T-cell (primary cell): ENCODE results near the gene KIF16B. TPM values are rescaled to one million over a fixed set of nuclear protein-coding genes. Genes with fewer than 3 reads are reported as not detected.

Experiments used
- ATAC-seq, 4 experiments: fragments of 200-7000 bp in 3 of 4; fragments of 150-1000 bp in 1 of 4; cut with Tn5 transposase; replicated peaks in 1 of 4; 1 replicate in 3 of 4; 2 replicates in 1 of 4; pipeline ENCODE4 v1.10.0; 2021; ENCODE audit warnings: moderate library complexity in 3 of 4, mild to moderate bottlenecking in 2 of 4, moderate number of reproducible peaks in 1 of 4
- CTCF ChIA-PET, 2 donors: fragments of 300-600 bp; sonication (Branson Sonifier 250); formaldehyde crosslinking; loops; one replicate each; lab custom pipeline; 2022; ENCODE audit warnings: antibody characterized with exemption in 2 of 2; lab: Charles Lee
- POLR2A ChIA-PET, 2 donors: fragments of 300-600 bp; sonication (Branson Sonifier 250); formaldehyde crosslinking; loops; one replicate each; lab custom pipeline; 2022; ENCODE audit warnings: antibody characterized with exemption in 2 of 2; lab: Charles Lee
- DNase-seq, 35 experiments: peaks; one replicate each; pipeline versions ENCODE4 v3.0.0 to v3.0.0-alpha.2; 2013 to 2023
- H3K27ac ChIP-seq: one replicate; pipeline ENCODE4 v1.5.1; 2013; ENCODE audit warnings: low read length
- H3K27me3 ChIP-seq, 2 experiments: replicated peaks in 1 of 2; 1 replicate in 1 of 2; 2 replicates in 1 of 2; pipeline versions ENCODE4 v1.6.1 to v1.7.0; 2013; ENCODE audit warnings: low read length in 1 of 2, mixed read lengths in 1 of 2; ENCODE audit not compliant: control insufficient read depth in 2 of 2, insufficient read depth in 2 of 2; ENCODE audit errors: extremely low read depth in 1 of 2
- H3K36me3 ChIP-seq, 2 donors: 1 replicate in 1 of 2; 2 replicates in 1 of 2; pipeline versions ENCODE4 v1.6.1 to v1.7.0; 2013; ENCODE audit warnings: low read length in 1 of 2; ENCODE audit not compliant: control insufficient read depth in 2 of 2, insufficient read depth in 1 of 2; ENCODE audit errors: extremely low read depth in 1 of 2
- H3K4me1 ChIP-seq, 2 experiments: 1 replicate in 1 of 2; 2 replicates in 1 of 2; pipeline versions ENCODE4 v1.6.1 to v1.7.0; 2013; ENCODE audit warnings: low read length in 2 of 2, mixed read lengths in 1 of 2; ENCODE audit not compliant: insufficient read depth in 2 of 2, control insufficient read depth in 1 of 2; ENCODE audit errors: extremely low read depth in 1 of 2
- H3K4me3 ChIP-seq, 2 donors: 1 replicate in 1 of 2; 2 replicates in 1 of 2; pipeline versions ENCODE4 v1.5.1 to v1.7.0; 2013; ENCODE audit warnings: mild to moderate bottlenecking in 2 of 2, low read length in 1 of 2, moderate library complexity in 1 of 2; ENCODE audit not compliant: control insufficient read depth in 1 of 2; ENCODE audit errors: extremely low read depth in 1 of 2
- H3K9me3 ChIP-seq: 2 replicates; pipeline ENCODE4 v1.7.0; 2013
- H3K27ac Mint-ChIP-seq, 2 donors: one replicate each; pipeline ENCODE4 v1.8.0; 2020 to 2021; ENCODE audit warnings: mild to moderate bottlenecking in 2 of 2, mixed read lengths in 2 of 2
- H3K27me3 Mint-ChIP-seq, 2 donors: one replicate each; pipeline ENCODE4 v1.8.0; 2021 to 2022; ENCODE audit warnings: mixed read lengths in 2 of 2
- H3K36me3 Mint-ChIP-seq: one replicate; pipeline ENCODE4 v1.8.0; 2021; ENCODE audit warnings: mixed read lengths
- H3K4me1 Mint-ChIP-seq, 3 donors: one replicate each; pipeline ENCODE4 v1.8.0; 2020 to 2022; ENCODE audit warnings: mixed read lengths in 3 of 3, mild to moderate bottlenecking in 1 of 3
- H3K4me3 Mint-ChIP-seq, 3 donors: one replicate each; pipeline ENCODE4 v1.8.0; 2020 to 2022; ENCODE audit warnings: mild to moderate bottlenecking in 3 of 3, mixed read lengths in 3 of 3, moderate library complexity in 3 of 3
- H3K9me3 Mint-ChIP-seq, 3 donors: one replicate each; pipeline ENCODE4 v1.8.0; 2020 to 2022; ENCODE audit warnings: mixed read lengths in 3 of 3
- WGBS: methylation state at CpG from one replicate; pipeline ENCODE4 v1.1.5; 2013; ENCODE audit warnings: missing lambda C conversion rate; ENCODE audit not compliant: insufficient coverage; 5-methylcytosine and 5-hydroxymethylcytosine counted together
- total RNA-seq, 35 experiments: library from RNA in 6 of 35; stranded (reverse) in 6 of 35; fragments of 120-200 nt in 1 of 35; gene quantifications; one replicate each; pipeline versions ENCODE4 v1.2.1 to v1.2.4 and lab custom pipeline; 2013 to 2026

Gene KIF16B
- total RNA-seq, 5 donors from 2014 or later (not counting 1 experiment from before 2014, with no cell fraction given), result 6.8 to 10.2 (median 8.7) TPM

DNA sequence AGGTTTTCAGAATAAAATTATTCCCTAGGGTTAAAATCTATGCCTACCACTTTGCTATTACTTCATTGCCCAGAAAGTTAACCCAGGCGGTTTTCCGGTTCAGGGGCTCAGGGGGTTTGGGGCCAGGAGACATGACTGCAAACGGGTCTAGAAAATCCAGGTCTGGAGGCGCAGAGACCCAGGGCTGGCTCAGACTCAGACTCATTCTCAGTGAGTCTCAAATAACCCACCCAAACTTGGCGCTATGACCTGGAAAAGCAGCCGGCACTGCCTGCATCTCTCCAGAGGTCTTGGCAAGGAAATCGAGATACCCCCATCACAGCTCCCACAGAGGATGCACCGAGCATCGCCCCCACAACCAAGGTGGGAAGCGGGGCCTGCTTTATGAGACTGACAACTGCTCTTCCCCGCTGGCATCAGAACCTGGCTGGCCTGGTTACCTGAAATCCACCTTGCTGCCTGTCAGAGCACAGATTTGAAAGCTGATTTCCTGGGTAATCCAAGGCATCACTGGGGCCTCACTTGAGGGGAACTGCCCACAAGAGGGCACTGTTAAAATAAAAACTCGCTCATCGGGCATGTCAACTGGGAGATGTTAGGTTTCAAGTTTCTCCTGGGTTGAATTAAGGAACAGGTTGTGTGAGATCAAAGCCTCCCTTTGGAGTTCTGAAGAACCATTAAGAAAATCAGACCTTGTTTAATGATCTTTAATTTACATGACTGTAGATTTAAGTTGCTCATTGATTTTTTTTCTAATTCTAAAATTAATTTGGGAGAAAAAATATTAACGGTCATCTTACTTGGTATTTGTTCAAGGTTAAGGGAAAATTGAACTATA lies 55.1 kb downstream of the KIF16B start:
- DNase-seq, result peak in 4 of 35 experiments; percentile 3 to 33 (median 7)
- WGBS, result 93% methylated on average over 12 of the region's 14 CpGs
- CTCF ChIA-PET, result no interaction called here

GRCh38 chr20:16516794-16517193 lies 56.5 kb downstream of the KIF16B start:
- no peaks in the 10 kb centered on the region for H3K4me1 Mint-ChIP-seq
- CTCF ChIA-PET, result interaction anchor here in 1 of 2 donors (0.6 to 1.0 kb wide), 2 partner anchors 12 to 17 kb away, joined by 3 read pairs; no protein-coding TSS in a partner anchor
- 100% methylated on average over 1 of the region's 1 CpG for WGBS
- Histone ChIP-seq H3K27me3 (no peaks in the 10 kb centered on the region), H3K27ac (no peak overlapping the region), H3K4me3 (no peak overlapping the region), H3K36me3 (no peaks in the 10 kb centered on the region), H3K4me1 (no peaks in the 10 kb centered on the region), H3K9me3 (no peaks in the 10 kb centered on the region)
- no peak for DNase-seq
- no peaks in the 10 kb centered on the region for H3K9me3 Mint-ChIP-seq
- ATAC-seq, result no peak
- H3K4me3 Mint-ChIP-seq, result no peak overlapping the region
- no peaks in the 10 kb centered on the region for H3K27me3 Mint-ChIP-seq
- H3K36me3 Mint-ChIP-seq, result peaks cover 31% of the 10 kb centered on the region
- POLR2A ChIA-PET, result no interaction called here
- no peak overlapping the region for H3K27ac Mint-ChIP-seq

More for the DNA sequence above, 55.1 kb downstream of the KIF16B start:
- Mint-ChIP-seq H3K36me3 (peaks cover 25% of the 10 kb centered on the region), H3K27me3 (no peaks in the 10 kb centered on the region), H3K27ac (no peak overlapping the region), H3K9me3 (peaks cover 0 to 4% (median 0%) of the 10 kb centered on the region in 3 donors), H3K4me1 (peaks cover 0 to 3% (median 0%) of the 10 kb centered on the region in 3 donors), H3K4me3 (no peak overlapping the region)
- Histone ChIP-seq H3K27me3 (no peaks in the 10 kb centered on the region), H3K4me1 (no peaks in the 10 kb centered on the region), H3K9me3 (no peaks in the 10 kb centered on the region), H3K4me3 (no peak overlapping the region), H3K27ac (no peak overlapping the region), H3K36me3 (no peaks in the 10 kb centered on the region)
- ATAC-seq, result no peak
- POLR2A ChIA-PET, result no interaction called here

GRCh38 chr20:16515046-16515445 lies 58.2 kb downstream of the KIF16B start:
- Histone ChIP-seq H3K9me3 (no peaks in the 10 kb centered on the region), H3K4me3 (no peak overlapping the region), H3K27me3 (no peaks in the 10 kb centered on the region), H3K27ac (no peak overlapping the region), H3K36me3 (no peaks in the 10 kb centered on the region), H3K4me1 (no peaks in the 10 kb centered on the region)
- WGBS, result no CpG with 5 or more reads among the region's 2 CpGs
- no peak overlapping the region for H3K4me3 Mint-ChIP-seq
- H3K36me3 Mint-ChIP-seq, result peaks cover 29% of the 10 kb centered on the region
- POLR2A ChIA-PET, result interaction anchor here in 1 of 2 donors (0.8 kb wide), 1 partner anchor 11 kb away, joined by 10 read pairs; no protein-coding TSS in a partner anchor
- CTCF ChIA-PET, result no interaction called here
- DNase-seq, result no peak
- H3K9me3 Mint-ChIP-seq, result no peaks in the 10 kb centered on the region
- ATAC-seq, result no peak
- no peaks in the 10 kb centered on the region for H3K27me3 Mint-ChIP-seq
- H3K27ac Mint-ChIP-seq, result no peak overlapping the region
- no peaks in the 10 kb centered on the region for H3K4me1 Mint-ChIP-seq

DNA sequence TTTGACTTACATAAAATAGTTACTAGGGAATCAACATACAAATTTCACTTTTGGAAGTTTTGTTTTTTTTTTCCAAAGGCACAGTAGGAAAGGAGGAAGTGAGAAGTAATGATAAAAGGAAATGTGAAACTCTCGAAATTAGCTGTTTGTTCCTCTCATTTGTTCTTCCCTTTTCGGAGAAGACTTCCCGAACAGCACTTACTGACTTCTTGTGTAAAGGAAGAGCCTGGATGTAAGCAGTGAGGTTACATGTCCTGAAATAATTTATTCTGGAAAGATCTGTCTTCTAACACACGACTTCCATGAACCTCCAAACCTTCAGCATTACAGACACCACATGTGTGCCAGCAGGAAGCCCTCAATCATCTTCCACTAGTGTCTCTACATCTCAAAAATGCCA lies 59.1 kb downstream of the KIF16B start:
- Mint-ChIP-seq H3K27ac (no peak overlapping the region), H3K4me3 (no peak overlapping the region), H3K36me3 (peaks cover 27% of the 10 kb centered on the region), H3K9me3 (no peaks in the 10 kb centered on the region), H3K27me3 (no peaks in the 10 kb centered on the region), H3K4me1 (no peaks in the 10 kb centered on the region)
- H3K9me3 ChIP-seq, result no peaks in the 10 kb centered on the region
- H3K36me3 ChIP-seq, result no peaks in the 10 kb centered on the region
- ChIA-PET POLR2A (no interaction called here), CTCF (no interaction called here)
- no peaks in the 10 kb centered on the region for H3K27me3 ChIP-seq
- no peak for DNase-seq
- no peak overlapping the region for H3K27ac ChIP-seq
- no peak for ATAC-seq
- WGBS, result no CpG with 5 or more reads among the region's 4 CpGs
- H3K4me1 ChIP-seq, result no peaks in the 10 kb centered on the region
- H3K4me3 ChIP-seq, result no peak overlapping the region

DNA sequence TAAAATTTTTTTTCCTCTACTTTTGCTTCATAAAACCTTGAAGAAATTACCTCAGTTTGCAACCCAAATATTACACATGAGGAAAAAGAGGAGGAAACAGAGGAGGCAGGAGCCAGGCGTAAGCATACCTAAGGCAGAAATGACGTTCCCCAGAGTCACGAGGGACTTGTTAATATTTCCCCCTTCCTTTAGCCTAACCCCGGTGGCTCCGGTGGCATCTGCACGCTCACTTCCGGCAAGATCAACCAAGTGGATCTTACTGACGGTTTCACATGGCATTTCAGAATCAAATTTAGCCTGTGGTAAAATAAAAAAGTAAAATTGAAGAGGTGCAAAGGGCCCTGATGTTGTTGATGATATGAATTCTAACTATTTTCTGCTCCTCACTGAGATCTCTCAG lies 67.4 kb downstream of the KIF16B start:
- CTCF ChIA-PET, result no interaction called here
- H3K4me3 Mint-ChIP-seq, result no peak overlapping the region
- DNase-seq, result no peak
- peaks cover 0 to 10% (median 0%) of the 10 kb centered on the region in 3 donors for H3K4me1 Mint-ChIP-seq
- Histone ChIP-seq H3K4me1 (no peaks in the 10 kb centered on the region), H3K36me3 (peaks cover 6 to 12% of the 10 kb centered on the region in 2 donors), H3K27ac (no peak overlapping the region), H3K27me3 (no peaks in the 10 kb centered on the region), H3K4me3 (no peak overlapping the region), H3K9me3 (no peaks in the 10 kb centered on the region)
- H3K36me3 Mint-ChIP-seq, result peaks cover 41% of the 10 kb centered on the region
- POLR2A ChIA-PET, result no interaction called here
- no peaks in the 10 kb centered on the region for H3K9me3 Mint-ChIP-seq
- WGBS, result 92% methylated on average over 5 of the region's 8 CpGs
- H3K27ac Mint-ChIP-seq, result no peak overlapping the region
- H3K27me3 Mint-ChIP-seq, result no peaks in the 10 kb centered on the region
- ATAC-seq, result no peak

- no peaks in the 10 kb centered on the region for H3K27me3 ChIP-seq
- peak overlapping the region in 1 of 2 donors; percentile 41 for H3K27ac Mint-ChIP-seq
- H3K27ac ChIP-seq, result no peak overlapping the region
- ChIA-PET CTCF (no interaction called here), POLR2A (no interaction called here)
- H3K4me3 ChIP-seq, result no peak overlapping the region
- DNase-seq (no peak), ATAC-seq (no peak)
- no peak overlapping the region for H3K4me3 Mint-ChIP-seq
- WGBS, result 100% methylated on average over 1 of the region's 2 CpGs
- peaks cover 53% of the 10 kb centered on the region for H3K36me3 Mint-ChIP-seq
- H3K9me3 Mint-ChIP-seq, result no peaks in the 10 kb centered on the region
- no peaks in the 10 kb centered on the region for H3K4me1 ChIP-seq
- no peaks in the 10 kb centered on the region for H3K27me3 Mint-ChIP-seq
- no peaks in the 10 kb centered on the region for H3K9me3 ChIP-seq
- H3K4me1 Mint-ChIP-seq, result peaks cover 0 to 27% (median 0%) of the 10 kb centered on the region in 3 donors
- peaks cover 2 to 11% of the 10 kb centered on the region in 2 donors for H3K36me3 ChIP-seq
Measured at GRCh38 chr20:16501301-16501700, 71.9 kb downstream of the KIF16B start.
